Activated T-cell treated with anti-CD3 and anti-CD28 coated beads for 24 hours (primary cell): ENCODE measurements around the gene ABI1.

Source experiments
- DNase-seq: peaks from one replicate; pipeline ENCODE4 v3.0.0-alpha.2; 2020; ENCODE audit warnings: low read depth

ABI1 gene

GRCh38 chr10:26770069-26770468 lies 90.7 kb downstream of the ABI1 start:
- no peak for DNase-seq

DNA sequence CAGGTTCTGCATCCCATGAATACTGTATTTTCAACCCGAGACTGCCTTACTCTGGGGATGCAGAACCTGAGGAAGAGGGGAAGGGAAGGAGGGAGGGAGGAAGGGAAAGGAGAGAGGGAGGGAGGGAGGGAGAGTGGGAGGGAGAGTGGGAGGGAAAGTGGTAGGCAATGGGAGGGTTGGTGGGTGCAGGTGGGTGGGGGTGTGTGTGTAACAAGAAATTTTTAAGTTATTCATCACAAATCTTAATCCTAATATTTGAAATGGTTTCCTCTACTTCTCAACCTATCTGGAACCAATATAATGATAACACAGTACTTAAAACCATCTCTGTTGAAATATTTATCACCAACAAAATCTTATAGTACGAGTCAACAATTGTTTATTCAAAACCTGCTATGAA lies 95.2 kb downstream of the ABI1 start:
- no peak for DNase-seq

GRCh38 chr10:26759008-26759407 lies 101.8 kb downstream of the ABI1 start:
- DNase-seq = no peak

GRCh38 chr10:26755443-26755903 lies 105.3 kb downstream of the ABI1 start:
- DNase-seq = no peak

GRCh38 chr10:26746061-26746460 lies 114.7 kb downstream of the ABI1 start:
- DNase-seq = no peak

GRCh38 chr10:26743841-26744240 lies 116.9 kb downstream of the ABI1 start:
- DNase-seq = no peak

DNA sequence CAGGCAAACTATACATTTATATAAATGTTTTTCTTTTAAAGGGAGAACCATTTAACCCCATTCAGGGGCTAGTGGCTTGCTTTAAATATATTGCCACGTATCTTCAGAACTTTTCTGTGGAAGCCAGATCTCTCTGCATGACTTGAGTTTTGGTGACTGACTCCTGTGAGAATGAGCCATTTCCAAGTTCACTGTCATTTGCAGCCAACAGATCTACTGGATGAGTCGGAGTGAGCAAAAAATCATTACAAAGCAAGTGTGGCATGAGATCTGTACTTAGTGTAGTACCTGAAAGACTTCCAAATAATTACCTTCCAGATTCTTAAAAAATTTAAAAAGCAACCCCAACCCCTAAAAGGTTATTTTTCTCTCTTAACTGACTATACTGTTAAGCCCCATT lies 117.7 kb downstream of the ABI1 start:
- no peak for DNase-seq

- no peak for DNase-seq
Measured at GRCh38 chr10:26741368-26741767, 119.4 kb downstream of the ABI1 start.

DNA sequence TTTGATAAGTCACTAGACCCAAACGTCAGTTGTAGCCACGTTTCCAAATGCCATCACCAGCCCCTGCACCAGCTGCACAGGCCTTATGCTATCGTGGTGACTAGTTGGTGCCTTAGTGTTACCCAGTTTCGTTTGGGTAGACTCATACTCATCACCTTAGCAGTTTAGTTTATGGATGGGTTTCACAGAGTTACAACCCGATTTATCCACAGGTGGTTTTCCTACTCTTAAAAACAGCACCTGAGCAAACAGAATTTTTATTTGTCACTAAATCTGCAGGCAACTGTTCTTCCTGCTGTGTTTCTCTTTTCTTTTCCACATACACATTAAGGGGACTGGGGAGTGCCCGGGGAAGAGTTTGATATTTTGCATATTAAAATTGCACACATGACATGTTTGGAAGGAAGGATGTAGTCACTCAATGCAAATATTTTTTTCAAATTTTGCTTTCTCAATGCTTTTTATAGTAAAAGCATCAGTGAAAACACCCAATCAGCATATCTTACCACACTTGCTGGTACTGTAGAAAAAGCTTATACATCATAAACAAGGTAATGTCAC lies 121.6 kb downstream of the ABI1 start:
- no peak for DNase-seq

DNA sequence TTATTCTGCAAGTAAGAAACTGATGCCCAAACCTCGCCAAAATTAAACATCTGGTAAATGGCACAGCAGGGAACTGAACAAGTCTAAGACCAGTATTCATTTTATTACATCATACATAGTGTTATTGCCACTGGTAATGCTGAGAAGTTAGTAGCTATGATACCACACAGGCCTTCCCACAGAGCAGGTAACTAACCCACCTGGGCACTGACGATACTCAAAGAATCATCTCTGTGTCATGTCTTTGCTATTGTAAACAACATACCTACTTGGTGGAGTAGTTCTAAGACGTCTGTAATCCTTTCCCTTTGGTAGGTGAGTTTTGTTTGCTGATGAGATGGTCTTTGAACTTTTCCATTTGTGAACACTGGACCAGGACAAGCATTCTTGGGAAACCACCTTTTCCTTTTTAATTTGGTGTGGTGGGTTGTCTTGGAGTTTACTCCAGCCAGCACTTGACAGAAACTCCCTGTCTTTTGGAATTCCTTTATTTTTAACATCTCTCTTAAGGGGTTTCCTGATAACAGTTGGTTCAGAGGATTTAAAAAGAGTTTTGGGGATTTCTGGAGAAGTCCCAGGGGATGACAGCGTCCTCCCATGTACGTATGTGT lies 122.4 kb downstream of the ABI1 start:
- DNase-seq = no peak

DNA sequence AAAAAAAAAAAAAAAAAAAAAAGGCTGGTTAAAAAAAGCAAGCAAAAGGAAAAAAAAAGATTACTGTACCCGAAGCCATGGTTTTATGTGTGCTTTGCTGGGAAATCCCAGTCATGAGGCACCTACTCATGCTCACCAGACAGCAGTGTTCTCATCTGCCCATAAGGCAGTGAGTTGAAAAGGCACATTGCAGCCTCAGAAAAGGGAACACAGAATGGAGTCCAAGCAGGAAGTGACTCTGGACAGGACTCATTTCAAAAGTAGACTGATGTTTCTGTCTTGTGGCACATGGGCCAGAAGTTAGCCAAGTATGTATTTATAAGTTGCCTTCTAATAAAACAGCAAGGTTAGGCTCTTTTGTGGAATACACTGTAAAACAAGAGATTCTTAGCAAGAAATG lies 123.0 kb downstream of the ABI1 start:
- DNase-seq = no peak

GRCh38 chr10:26735435-26735834 lies 125.3 kb downstream of the ABI1 start:
- DNase-seq = no peak

- DNase-seq = no peak
Measured at GRCh38 chr10:26733750-26734568, 126.8 kb downstream of the ABI1 start.

- no peak for DNase-seq
Measured at GRCh38 chr10:26730552-26730951, 130.2 kb downstream of the ABI1 start.

DNA sequence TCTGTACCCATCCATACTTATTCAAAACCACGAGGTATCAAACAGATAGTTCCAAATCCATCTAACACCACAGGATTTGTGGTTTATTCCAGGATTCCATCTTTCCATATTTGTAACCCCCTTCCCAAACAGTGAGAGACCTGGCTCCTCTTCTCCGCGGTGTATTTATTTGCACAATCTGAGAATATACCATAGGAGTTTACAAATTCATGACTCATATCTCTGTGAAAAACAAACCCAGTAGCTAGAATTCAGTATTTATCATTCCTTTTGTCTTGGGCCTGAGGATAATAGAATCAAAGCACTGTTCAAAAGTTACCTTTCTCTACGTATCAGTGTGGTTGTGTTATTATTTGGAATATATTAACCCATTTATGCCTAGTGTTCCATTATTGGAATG lies 131.4 kb downstream of the ABI1 start:
- no peak for DNase-seq

DNA sequence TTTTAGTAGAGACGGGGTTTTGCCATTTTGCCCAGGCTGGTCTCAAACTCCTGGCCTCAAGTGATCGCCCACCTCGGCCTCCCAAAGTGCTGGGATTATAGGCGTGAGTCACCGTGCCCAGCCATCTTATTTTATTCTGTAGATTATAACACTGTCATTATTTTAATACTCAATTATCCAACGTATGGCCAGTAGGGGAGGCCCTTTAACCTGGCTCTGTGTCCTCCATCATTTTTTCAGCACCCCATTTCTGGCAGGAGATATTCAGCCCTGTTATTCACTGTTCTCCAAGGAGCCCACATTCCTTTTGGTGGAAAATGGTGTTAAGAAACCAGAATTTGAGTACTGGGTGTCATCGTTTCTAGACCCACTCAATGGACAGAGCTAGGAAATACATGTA lies 131.8 kb downstream of the ABI1 start:
- no peak for DNase-seq

GRCh38 chr10:26727005-26727404 lies 133.8 kb downstream of the ABI1 start:
- DNase-seq = no peak

- no peak for DNase-seq
Measured at GRCh38 chr10:26725837-26726727, 134.7 kb downstream of the ABI1 start.

- no peak for DNase-seq
Measured at GRCh38 chr10:26723016-26723415, 137.7 kb downstream of the ABI1 start.

DNA sequence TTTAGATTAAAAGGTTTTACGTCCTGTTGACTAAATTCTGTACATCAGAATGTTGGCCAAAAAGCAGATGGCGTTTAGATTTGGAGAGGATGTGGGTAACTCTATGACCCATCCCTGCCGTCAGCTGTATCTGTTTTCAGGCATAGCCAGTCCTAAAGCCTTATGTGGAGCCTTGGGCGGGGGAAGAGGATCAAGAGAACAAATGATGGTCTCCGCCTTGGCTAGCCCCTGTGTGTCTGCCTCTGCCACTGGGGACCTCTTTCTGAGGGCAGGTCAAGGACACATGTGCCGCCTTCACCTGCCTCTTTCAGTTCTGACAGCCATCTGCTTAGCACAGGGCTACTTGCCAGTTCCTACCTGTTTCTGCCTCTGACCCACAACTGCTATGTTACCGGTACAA lies 139.2 kb downstream of the ABI1 start:
- DNase-seq = peak; percentile 19

- no peak for DNase-seq
Measured at GRCh38 chr10:26717476-26717875, 143.3 kb downstream of the ABI1 start.

GRCh38 chr10:26715137-26715487 lies 145.6 kb downstream of the ABI1 start:
- DNase-seq = no peak
